ENCODE data around the gene EXOC4.

The EXOC4 gene

GRCh38 chr7:133428876-133429275 is 176.0 kb downstream of the EXOC4 start:
- Histone ChIP-seq H3K18ac (ENCODE audit: low read length) (no peak overlapping the region), H2AFZ (ENCODE audit: low read length) (no peak overlapping the region), H3K4ac (ENCODE audit: low read length) (no peak overlapping the region), H3K9me3 (replicated peaks in 1 of 2; ENCODE audit: control insufficient read depth in 2 of 2, insufficient read depth in 1 of 2, low read depth in 1 of 2, low read length in 2 of 2) (peaks cover 5 to 6% of the 10 kb centered on the region in 2 donors), H2BK5ac (ENCODE audit: low read length) (no peak overlapping the region), H3K9ac (ENCODE audit: low read depth, low read length, poor library complexity) (no peak overlapping the region), H4K91ac (ENCODE audit: low read depth, low read length, poor library complexity) (no peak overlapping the region), H2BK12ac (ENCODE audit: low read length) (no peak overlapping the region), H3K4me1 (ENCODE audit: control insufficient read depth in 2 of 2, insufficient read depth in 1 of 2, low read depth in 1 of 2, low read length in 2 of 2) (peaks cover 0 to 9% of the 10 kb centered on the region in 2 donors), H3K27ac (replicated peaks; ENCODE audit: low read length) (no peak overlapping the region), H3K36me3 (replicated peaks in 1 of 2; ENCODE audit: control insufficient read depth in 2 of 2, insufficient read depth in 2 of 2, low read length in 2 of 2) (peaks cover 0 to 1% of the 10 kb centered on the region in 2 donors), H2AK5ac (ENCODE audit: low read depth, low read length) (no peak overlapping the region), H3K14ac (ENCODE audit: low read length) (no peak overlapping the region), H3K79me1 (ENCODE audit: low read depth, low read length) (no peaks in the 10 kb centered on the region), H3K4me3 (ENCODE audit: low read length in 2 of 2) (no peak overlapping the region), H3K27me3 (ENCODE audit: control insufficient read depth in 3 of 3, insufficient read depth in 3 of 3, low read depth in 1 of 3, low read length in 3 of 3) (no peaks in the 10 kb centered on the region), H2BK120ac (ENCODE audit: low read depth, low read length) (no peak overlapping the region), H3K23ac (ENCODE audit: low read depth, low read length, poor library complexity) (no peak overlapping the region), H2BK15ac (ENCODE audit: low read length) (no peak overlapping the region), H3K4me2 (ENCODE audit: insufficient read depth, low read length, poor library complexity, severe bottlenecking) (no peak overlapping the region), H4K8ac (ENCODE audit: low read depth, low read length) (no peak overlapping the region)
- DNase-seq (ENCODE audit: low spot score) = no peak
- WGBS, 2 donors (ENCODE audit: extremely low coverage in 2 of 2, insufficient read length in 2 of 2, insufficient replicate concordance in 1 of 2) = 100% methylated on average over 3 of the region's 3 CpGs

GRCh38 chr7:133429371-133429770 is 176.5 kb downstream of the EXOC4 start:
- H3K36me3 ChIP-seq (replicated peaks in 1 of 2; ENCODE audit: control insufficient read depth in 2 of 2, insufficient read depth in 2 of 2, low read length in 2 of 2) = peaks cover 0 to 1% of the 10 kb centered on the region in 2 donors
- no peak overlapping the region for H4K91ac ChIP-seq (ENCODE audit: low read depth, low read length, poor library complexity)
- no peak overlapping the region for H2AFZ ChIP-seq (ENCODE audit: low read length)
- WGBS, 2 donors (ENCODE audit: extremely low coverage in 2 of 2, insufficient read length in 2 of 2, insufficient replicate concordance in 1 of 2) = no CpG with 5 or more reads among the region's 3 CpGs
- no peak overlapping the region for H3K27ac ChIP-seq (replicated peaks; ENCODE audit: low read length)
- H2BK120ac ChIP-seq (ENCODE audit: low read depth, low read length) = no peak overlapping the region
- H3K23ac ChIP-seq (ENCODE audit: low read depth, low read length, poor library complexity) = no peak overlapping the region
- H3K9ac ChIP-seq (ENCODE audit: low read depth, low read length, poor library complexity) = no peak overlapping the region
- no peak overlapping the region for H2BK12ac ChIP-seq (ENCODE audit: low read length)
- no peaks in the 10 kb centered on the region for H3K27me3 ChIP-seq (ENCODE audit: control insufficient read depth in 3 of 3, insufficient read depth in 3 of 3, low read depth in 1 of 3, low read length in 3 of 3)
- H2BK5ac ChIP-seq (ENCODE audit: low read length) = no peak overlapping the region
- peaks cover 0 to 9% of the 10 kb centered on the region in 2 donors for H3K4me1 ChIP-seq (ENCODE audit: control insufficient read depth in 2 of 2, insufficient read depth in 1 of 2, low read depth in 1 of 2, low read length in 2 of 2)
- no peaks in the 10 kb centered on the region for H3K79me1 ChIP-seq (ENCODE audit: low read depth, low read length)
- H3K4me3 ChIP-seq (ENCODE audit: low read length in 2 of 2) = no peak overlapping the region
- DNase-seq (ENCODE audit: low spot score) = no peak
- H2BK15ac ChIP-seq (ENCODE audit: low read length) = no peak overlapping the region
- H2AK5ac ChIP-seq (ENCODE audit: low read depth, low read length) = no peak overlapping the region
- H3K9me3 ChIP-seq (replicated peaks in 1 of 2; ENCODE audit: control insufficient read depth in 2 of 2, insufficient read depth in 1 of 2, low read depth in 1 of 2, low read length in 2 of 2) = peaks cover 5 to 6% of the 10 kb centered on the region in 2 donors
- H3K18ac ChIP-seq (ENCODE audit: low read length) = no peak overlapping the region
- H3K14ac ChIP-seq (ENCODE audit: low read length) = no peak overlapping the region
- H4K8ac ChIP-seq (ENCODE audit: low read depth, low read length) = no peak overlapping the region
- H3K4me2 ChIP-seq (ENCODE audit: insufficient read depth, low read length, poor library complexity, severe bottlenecking) = no peak overlapping the region
- H3K4ac ChIP-seq (ENCODE audit: low read length) = no peak overlapping the region

DNA sequence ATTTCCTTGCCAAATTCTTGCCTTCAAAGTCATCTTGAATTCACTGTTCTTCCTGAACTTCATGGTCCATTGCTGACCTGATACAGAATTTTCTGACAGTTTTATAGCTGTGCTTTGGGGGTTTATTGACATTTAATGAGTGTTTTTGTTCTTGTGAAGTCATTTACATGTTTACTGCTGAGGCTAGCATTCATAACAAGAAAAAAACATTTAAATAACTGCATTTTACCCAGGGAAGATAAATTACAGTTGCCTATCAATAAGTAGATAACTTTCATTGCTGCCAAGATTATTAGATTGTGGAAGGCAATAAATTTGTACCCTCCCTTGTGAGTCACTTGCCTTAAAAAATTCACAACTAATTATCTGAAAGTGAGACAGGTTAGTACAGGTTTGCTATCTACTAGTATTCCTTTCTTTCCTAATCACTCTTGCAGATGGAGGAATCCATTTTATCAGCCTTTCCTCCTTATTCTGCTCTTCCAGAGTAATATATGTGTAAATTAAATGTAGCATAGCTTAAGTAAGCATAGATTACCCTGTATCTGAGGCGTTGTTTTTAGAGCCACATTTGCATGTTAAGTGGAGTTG is 178.4 kb downstream of the EXOC4 start:
- Histone ChIP-seq H4K8ac (ENCODE audit: low read depth, low read length) (no peak overlapping the region), H3K4me1 (ENCODE audit: control insufficient read depth in 2 of 2, insufficient read depth in 1 of 2, low read depth in 1 of 2, low read length in 2 of 2) (peaks cover 0 to 9% of the 10 kb centered on the region in 2 donors), H3K9ac (ENCODE audit: low read depth, low read length, poor library complexity) (no peak overlapping the region), H2BK120ac (ENCODE audit: low read depth, low read length) (no peak overlapping the region), H3K23ac (ENCODE audit: low read depth, low read length, poor library complexity) (no peak overlapping the region), H3K4me2 (ENCODE audit: insufficient read depth, low read length, poor library complexity, severe bottlenecking) (no peak overlapping the region), H4K91ac (ENCODE audit: low read depth, low read length, poor library complexity) (no peak overlapping the region), H2BK5ac (ENCODE audit: low read length) (no peak overlapping the region), H2BK12ac (ENCODE audit: low read length) (no peak overlapping the region), H3K79me1 (ENCODE audit: low read depth, low read length) (no peaks in the 10 kb centered on the region), H2AFZ (ENCODE audit: low read length) (no peak overlapping the region), H3K9me3 (replicated peaks in 1 of 2; ENCODE audit: control insufficient read depth in 2 of 2, insufficient read depth in 1 of 2, low read depth in 1 of 2, low read length in 2 of 2) (peaks cover 5 to 6% of the 10 kb centered on the region in 2 donors), H3K27ac (replicated peaks; ENCODE audit: low read length) (no peak overlapping the region), H3K36me3 (replicated peaks in 1 of 2; ENCODE audit: control insufficient read depth in 2 of 2, insufficient read depth in 2 of 2, low read length in 2 of 2) (peaks cover 0 to 1% of the 10 kb centered on the region in 2 donors), H3K4ac (ENCODE audit: low read length) (no peak overlapping the region), H3K4me3 (ENCODE audit: low read length in 2 of 2) (no peak overlapping the region), H2AK5ac (ENCODE audit: low read depth, low read length) (no peak overlapping the region), H2BK15ac (ENCODE audit: low read length) (no peak overlapping the region), H3K14ac (ENCODE audit: low read length) (no peak overlapping the region), H3K18ac (ENCODE audit: low read length) (no peak overlapping the region), H3K27me3 (ENCODE audit: control insufficient read depth in 3 of 3, insufficient read depth in 3 of 3, low read depth in 1 of 3, low read length in 3 of 3) (no peaks in the 10 kb centered on the region)
- WGBS, 2 donors (ENCODE audit: extremely low coverage in 2 of 2, insufficient read length in 2 of 2, insufficient replicate concordance in 1 of 2) = no CpG with 5 or more reads among the region's 1 CpG
- DNase-seq (ENCODE audit: low spot score) = no peak

GRCh38 chr7:133433165-133433812 is 180.4 kb downstream of the EXOC4 start:
- H2AK5ac ChIP-seq (ENCODE audit: low read depth, low read length) = no peak overlapping the region
- H3K14ac ChIP-seq (ENCODE audit: low read length) = no peak overlapping the region
- no peak overlapping the region for H3K9ac ChIP-seq (ENCODE audit: low read depth, low read length, poor library complexity)
- H3K4me2 ChIP-seq (ENCODE audit: insufficient read depth, low read length, poor library complexity, severe bottlenecking) = no peak overlapping the region
- no peak overlapping the region for H2BK5ac ChIP-seq (ENCODE audit: low read length)
- WGBS, 2 donors (ENCODE audit: extremely low coverage in 2 of 2, insufficient read length in 2 of 2, insufficient replicate concordance in 1 of 2) = no CpG with 5 or more reads among the region's 4 CpGs
- no peak overlapping the region for H3K27ac ChIP-seq (replicated peaks; ENCODE audit: low read length)
- H3K79me1 ChIP-seq (ENCODE audit: low read depth, low read length) = no peaks in the 10 kb centered on the region
- H2BK15ac ChIP-seq (ENCODE audit: low read length) = no peak overlapping the region
- H3K18ac ChIP-seq (ENCODE audit: low read length) = no peak overlapping the region
- H2BK12ac ChIP-seq (ENCODE audit: low read length) = no peak overlapping the region
- peaks cover 5 to 6% of the 10 kb centered on the region in 2 donors for H3K9me3 ChIP-seq (replicated peaks in 1 of 2; ENCODE audit: control insufficient read depth in 2 of 2, insufficient read depth in 1 of 2, low read depth in 1 of 2, low read length in 2 of 2)
- no peak overlapping the region for H2AFZ ChIP-seq (ENCODE audit: low read length)
- H4K91ac ChIP-seq (ENCODE audit: low read depth, low read length, poor library complexity) = no peak overlapping the region
- peaks cover 0 to 1% of the 10 kb centered on the region in 2 donors for H3K36me3 ChIP-seq (replicated peaks in 1 of 2; ENCODE audit: control insufficient read depth in 2 of 2, insufficient read depth in 2 of 2, low read length in 2 of 2)
- no peak for DNase-seq (ENCODE audit: low spot score)
- H3K4me1 ChIP-seq (ENCODE audit: control insufficient read depth in 2 of 2, insufficient read depth in 1 of 2, low read depth in 1 of 2, low read length in 2 of 2) = peaks cover 0 to 3% of the 10 kb centered on the region in 2 donors
- H4K8ac ChIP-seq (ENCODE audit: low read depth, low read length) = no peak overlapping the region
- H2BK120ac ChIP-seq (ENCODE audit: low read depth, low read length) = no peak overlapping the region
- no peak overlapping the region for H3K4me3 ChIP-seq (ENCODE audit: low read length in 2 of 2)
- H3K27me3 ChIP-seq (ENCODE audit: control insufficient read depth in 3 of 3, insufficient read depth in 3 of 3, low read depth in 1 of 3, low read length in 3 of 3) = no peaks in the 10 kb centered on the region
- H3K23ac ChIP-seq (ENCODE audit: low read depth, low read length, poor library complexity) = no peak overlapping the region
- no peak overlapping the region for H3K4ac ChIP-seq (ENCODE audit: low read length)
